Femur (tissue), 1 donor: ENCODE data around the gene REM2.
A peak's percentile ranks its signal among the peaks of the same experiment; 100 is the strongest.

Experiments
- DNase-seq: peaks from one replicate; pipeline ENCODE4 v3.0.0-alpha.2; 2017

The REM2 gene

GRCh38 chr14:22883173-22883976, at the start of gene REM2:
REM2 (plus strand) TSS chr14:22883222; CDS start chr14:22883288, 66 bp downstream.
- DNase-seq: no peak

GRCh38 chr14:22835505-22835904, 47.5 kb upstream of the REM2 start:
- no peak for DNase-seq

DNA sequence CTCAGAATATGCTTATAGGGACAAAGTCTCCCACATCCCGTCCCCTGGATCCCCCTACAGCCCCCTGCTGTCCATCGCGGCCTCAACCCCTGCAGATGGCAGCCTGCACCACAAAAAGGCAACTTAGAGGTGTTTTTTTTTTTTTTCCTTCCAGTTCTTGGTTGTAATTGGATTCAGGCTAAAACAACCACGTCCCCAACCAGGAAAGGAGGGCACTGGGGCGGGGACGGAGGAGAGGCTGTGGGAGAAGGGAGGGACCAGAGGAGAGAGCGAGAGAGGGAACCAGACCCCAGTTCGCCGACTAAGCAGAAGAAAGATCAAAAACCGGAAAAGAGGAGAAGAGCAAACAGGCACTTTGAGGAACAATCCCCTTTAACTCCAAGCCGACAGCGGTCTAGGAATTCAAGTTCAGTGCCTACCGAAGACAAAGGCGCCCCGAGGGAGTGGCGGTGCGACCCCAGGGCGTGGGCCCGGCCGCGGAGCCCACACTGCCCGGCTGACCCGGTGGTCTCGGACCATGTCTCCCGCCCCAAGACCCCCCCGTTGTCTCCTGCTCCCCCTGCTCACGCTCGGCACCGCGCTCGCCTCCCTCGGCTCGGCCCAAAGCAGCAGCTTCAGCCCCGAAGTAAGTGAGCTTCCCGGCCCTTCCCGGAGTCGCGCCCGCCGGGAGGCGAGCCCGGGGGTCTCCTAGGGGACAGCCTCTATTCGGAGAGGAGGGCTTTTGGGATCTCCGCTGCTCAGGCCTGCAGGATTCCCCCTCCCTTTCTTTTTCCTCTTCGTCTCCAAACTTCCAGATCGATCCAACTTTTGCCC, 46.5 kb upstream of the REM2 start, which contains the start of gene MMP14:
Gene MMP14 (plus strand): TSS at position 285 of the 813 bp plus-strand sequence. CDS start 233 bp downstream, at position 518.
- DNase-seq: peak; percentile 94

GRCh38 chr14:22837114-22837749, 45.8 kb upstream of the REM2 start:
- DNase-seq: peak; percentile 81

GRCh38 chr14:22837750-22838538, 45.1 kb upstream of the REM2 start:
- DNase-seq: peak; percentile 60

GRCh38 chr14:22838631-22839041, 44.4 kb upstream of the REM2 start:
- DNase-seq: peak; percentile 77

DNA sequence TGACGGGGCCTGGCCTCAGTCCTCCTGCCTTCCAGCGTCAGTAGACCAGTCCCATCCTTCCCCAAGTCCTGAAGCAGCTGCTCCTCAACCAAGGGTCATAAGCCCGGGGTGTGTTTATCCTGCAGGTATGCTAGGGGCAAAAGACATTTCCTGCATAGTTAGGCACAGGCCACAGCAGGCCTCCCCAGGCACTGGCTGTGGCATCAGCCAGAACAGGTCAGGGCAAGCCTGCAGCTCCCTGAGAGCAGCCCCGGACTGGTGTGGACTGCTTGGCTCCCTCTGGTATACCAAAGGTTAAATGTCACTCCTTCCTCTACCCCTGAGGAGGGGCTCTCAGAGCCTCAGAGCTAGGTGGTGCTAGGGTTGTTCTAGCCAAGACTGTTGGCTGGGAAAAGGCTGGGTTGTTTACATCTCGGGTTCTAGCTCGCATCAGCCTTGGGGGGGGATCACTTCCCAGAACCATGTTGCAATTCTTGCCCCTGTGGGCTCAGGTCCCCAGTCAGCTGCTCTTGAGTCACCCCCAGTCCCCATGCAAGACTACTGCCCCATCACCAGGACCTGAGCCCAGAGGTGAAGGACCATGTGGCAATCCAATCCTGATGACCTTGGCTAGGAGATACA, 43.8 kb upstream of the REM2 start:
- DNase-seq: no peak

DNA sequence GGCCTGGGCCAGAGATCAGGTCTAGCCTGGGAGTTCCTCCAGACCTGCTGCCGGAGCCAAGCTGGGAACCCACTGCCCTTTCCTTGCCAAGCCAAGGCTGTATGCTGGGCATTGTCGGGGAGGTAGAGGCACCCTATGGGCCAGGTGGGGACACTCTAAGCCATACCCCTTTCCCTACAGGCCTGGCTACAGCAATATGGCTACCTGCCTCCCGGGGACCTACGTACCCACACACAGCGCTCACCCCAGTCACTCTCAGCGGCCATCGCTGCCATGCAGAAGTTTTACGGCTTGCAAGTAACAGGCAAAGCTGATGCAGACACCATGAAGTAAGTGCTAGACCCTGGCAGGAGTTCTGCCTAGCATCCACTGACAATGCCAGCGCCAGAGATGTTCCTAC, 41.7 kb upstream of the REM2 start:
- no peak for DNase-seq

- no peak for DNase-seq
Measured at GRCh38 chr14:22841769-22842168, 41.3 kb upstream of the REM2 start.

- no peak for DNase-seq
Measured at GRCh38 chr14:22842211-22843122, 40.6 kb upstream of the REM2 start.

DNA sequence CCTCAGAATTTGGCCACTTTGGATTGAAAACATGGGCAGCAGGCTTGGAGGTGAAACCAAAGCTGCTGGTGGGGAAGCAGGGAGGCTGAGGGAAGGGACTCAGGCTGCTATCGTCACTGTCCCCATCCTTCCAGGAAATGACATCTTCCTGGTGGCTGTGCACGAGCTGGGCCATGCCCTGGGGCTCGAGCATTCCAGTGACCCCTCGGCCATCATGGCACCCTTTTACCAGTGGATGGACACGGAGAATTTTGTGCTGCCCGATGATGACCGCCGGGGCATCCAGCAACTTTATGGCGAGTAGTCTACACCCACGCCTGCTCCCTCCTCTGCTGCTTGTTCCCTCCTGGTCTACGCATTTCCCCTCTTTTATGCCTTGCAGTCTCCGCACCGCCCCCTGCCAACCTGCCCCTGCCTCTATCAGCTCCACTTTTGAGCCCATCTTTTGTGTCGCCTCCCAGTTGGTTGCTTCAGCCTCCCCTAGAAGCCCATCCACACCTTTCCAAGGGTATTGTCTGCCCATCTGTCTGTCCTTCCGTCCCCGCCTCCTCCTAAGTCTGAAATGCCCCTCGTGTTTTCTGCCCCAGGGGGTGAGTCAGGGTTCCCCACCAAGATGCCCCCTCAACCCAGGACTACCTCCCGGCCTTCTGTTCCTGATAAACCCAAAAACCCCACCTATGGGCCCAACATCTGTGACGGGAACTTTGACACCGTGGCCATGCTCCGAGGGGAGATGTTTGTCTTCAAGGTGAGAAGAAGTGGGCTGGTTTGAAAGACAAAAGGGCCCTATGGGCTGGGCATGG, 39.7 kb upstream of the REM2 start:
- no peak for DNase-seq

DNA sequence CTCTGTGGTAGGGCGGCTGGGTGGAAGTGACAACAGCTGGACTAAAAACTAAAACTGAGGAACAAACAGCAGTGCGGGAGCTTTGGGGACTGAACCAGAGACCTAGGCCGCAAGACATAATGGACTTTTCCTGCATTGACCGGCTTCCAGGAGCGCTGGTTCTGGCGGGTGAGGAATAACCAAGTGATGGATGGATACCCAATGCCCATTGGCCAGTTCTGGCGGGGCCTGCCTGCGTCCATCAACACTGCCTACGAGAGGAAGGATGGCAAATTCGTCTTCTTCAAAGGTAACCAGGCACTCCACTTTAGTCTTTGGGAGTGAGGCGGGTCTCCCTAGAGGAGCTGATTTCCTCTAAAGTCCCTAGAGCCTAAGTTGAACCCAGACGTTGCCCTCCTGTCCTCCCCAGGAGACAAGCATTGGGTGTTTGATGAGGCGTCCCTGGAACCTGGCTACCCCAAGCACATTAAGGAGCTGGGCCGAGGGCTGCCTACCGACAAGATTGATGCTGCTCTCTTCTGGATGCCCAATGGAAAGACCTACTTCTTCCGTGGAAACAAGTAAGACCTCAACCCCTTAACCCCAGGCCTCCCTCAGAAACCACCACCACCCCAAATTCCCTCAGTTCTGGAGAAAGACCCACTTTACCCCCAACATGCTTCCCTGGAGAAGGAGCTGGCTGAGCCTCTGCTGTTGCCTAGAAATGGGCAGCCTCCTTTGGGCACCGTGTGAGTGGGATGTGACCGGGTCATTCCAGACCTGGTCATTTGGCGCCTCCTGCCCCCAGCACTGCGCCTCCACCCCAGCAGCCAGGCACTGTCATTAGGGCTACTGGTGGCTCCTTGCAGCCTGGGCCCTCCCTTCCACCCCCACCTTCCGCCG, 38.6 kb upstream of the REM2 start:
- no peak for DNase-seq

DNA sequence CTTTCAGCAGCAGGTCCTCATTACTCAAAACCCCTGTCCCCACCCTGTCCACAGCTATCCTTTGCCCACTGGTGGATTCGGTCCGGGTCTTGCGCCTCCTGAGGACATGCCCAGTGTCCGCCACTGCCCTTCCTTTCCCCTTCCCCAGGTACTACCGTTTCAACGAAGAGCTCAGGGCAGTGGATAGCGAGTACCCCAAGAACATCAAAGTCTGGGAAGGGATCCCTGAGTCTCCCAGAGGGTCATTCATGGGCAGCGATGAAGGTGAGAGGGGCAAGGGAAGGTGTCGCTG, 38.0 kb upstream of the REM2 start:
- no peak for DNase-seq

- no peak for DNase-seq
Measured at GRCh38 chr14:22845821-22846625, 37.0 kb upstream of the REM2 start.

DNA sequence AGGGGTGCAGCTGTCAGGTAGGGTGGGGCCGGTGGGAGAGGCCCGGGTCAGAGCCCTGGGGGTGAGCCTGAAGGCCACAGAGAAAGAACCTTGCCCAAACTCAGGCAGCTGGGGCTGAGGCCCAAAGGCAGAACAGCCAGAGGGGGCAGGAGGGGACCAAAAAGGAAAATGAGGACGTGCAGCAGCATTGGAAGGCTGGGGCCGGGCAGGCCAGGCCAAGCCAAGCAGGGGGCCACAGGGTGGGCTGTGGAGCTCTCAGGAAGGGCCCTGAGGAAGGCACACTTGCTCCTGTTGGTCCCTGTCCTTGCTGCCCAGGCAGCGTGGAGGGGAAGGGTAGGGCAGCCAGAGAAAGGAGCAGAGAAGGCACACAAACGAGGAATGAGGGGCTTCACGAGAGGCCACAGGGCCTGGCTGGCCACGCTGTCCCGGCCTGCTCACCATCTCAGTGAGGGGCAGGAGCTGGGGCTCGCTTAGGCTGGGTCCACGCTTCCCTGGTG, 36.2 kb upstream of the REM2 start:
- DNase-seq: no peak

- DNase-seq: peak; percentile 65
Measured at GRCh38 chr14:22847661-22848341, 35.2 kb upstream of the REM2 start.

DNA sequence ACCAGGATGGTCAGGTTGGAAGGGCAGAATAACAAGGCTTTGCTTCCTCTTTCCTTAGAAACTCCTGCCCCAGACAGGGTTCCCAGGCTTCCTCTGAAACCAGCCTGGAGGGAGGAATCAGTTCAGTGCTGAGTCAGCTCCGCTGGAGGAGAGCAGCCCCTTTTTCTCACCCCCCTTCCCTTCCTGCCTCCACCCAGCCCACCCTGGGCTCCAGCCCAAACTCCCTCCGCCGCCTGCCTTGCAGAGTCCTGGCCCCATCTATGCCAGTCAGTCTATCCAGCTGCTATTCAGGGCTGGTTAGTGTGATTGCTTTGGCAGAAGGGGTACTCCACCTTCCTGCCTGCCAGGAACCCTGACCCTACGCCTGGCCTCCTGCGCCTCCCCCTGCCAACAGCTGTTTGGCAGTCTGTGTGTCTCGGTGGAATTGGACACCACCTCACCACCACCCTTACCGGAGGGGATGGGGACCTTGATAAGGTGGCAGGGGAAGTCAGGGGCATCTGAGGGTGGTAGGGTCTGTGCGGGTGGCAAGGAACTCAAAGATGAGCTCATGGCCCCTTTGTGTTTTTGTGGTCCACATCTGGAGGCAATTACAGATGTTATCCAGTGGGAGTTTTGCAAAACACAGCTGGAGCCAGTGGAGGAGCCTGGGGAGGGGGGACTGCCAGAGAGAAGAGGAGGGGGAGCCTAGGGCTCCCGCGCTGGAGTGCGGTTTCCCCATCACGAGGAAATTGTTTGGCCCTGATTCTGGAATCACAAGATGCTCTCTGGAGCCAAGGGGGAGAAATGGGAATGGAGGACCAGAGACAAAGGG, 34.5 kb upstream of the REM2 start:
- peak; percentile 97 for DNase-seq
